Endothelial cell of umbilical vein (primary cell): ENCODE results near the gene NWD2.

Experiments used
- CTCF ChIP-seq, 2 donors: IDR thresholded peaks; 1 replicate in 1 of 2; 2 replicates in 1 of 2; pipeline ENCODE4 v1.5.1; 2011; ENCODE audit warnings: low read length in 2 of 2, mild to moderate bottlenecking in 2 of 2, moderate library complexity in 2 of 2, control low read depth in 1 of 2, inconsistent platforms in 1 of 2, low read depth in 1 of 2; ENCODE audit not compliant: insufficient read depth in 1 of 2; ENCODE audit errors: extremely low read depth in 1 of 2
- EZH2 ChIP-seq: IDR thresholded peaks from 2 replicates; pipeline ENCODE4 v1.6.1; 2012; ENCODE audit warnings: borderline replicate concordance, low read depth, mild to moderate bottlenecking, moderate library complexity, low read length, inconsistent platforms; ENCODE audit not compliant: severe bottlenecking
- GATA2 ChIP-seq: IDR thresholded peaks from 2 replicates; pipeline ENCODE4 v1.7.0; 2011; ENCODE audit warnings: low read depth, mild to moderate bottlenecking, moderate library complexity, mixed read lengths, low read length; ENCODE audit not compliant: insufficient read length, insufficient read depth
- JUN ChIP-seq: IDR thresholded peaks from 2 replicates; pipeline ENCODE4 v1.6.1; 2011; ENCODE audit warnings: borderline replicate concordance, low read depth; ENCODE audit not compliant: insufficient read length, insufficient read depth
- MAX ChIP-seq: IDR thresholded peaks from 2 replicates; pipeline ENCODE4 v1.6.1; 2011; ENCODE audit not compliant: insufficient read depth, insufficient read length
- POLR2A ChIP-seq: IDR thresholded peaks from 2 replicates; pipeline ENCODE4 v1.6.1; 2012; ENCODE audit warnings: low read depth, mild to moderate bottlenecking, control low read depth, low read length
- POLR2AphosphoS5 ChIP-seq: IDR thresholded peaks from 2 replicates; pipeline ENCODE4 v1.6.1; 2012; ENCODE audit warnings: low read depth, mild to moderate bottlenecking, control low read depth, low read length, moderate library complexity; ENCODE audit not compliant: insufficient read depth

GRCh38 chr4:37437163-37437562 is 192.6 kb downstream of the NWD2 start:
- TF ChIP-seq POLR2AphosphoS5 (no peak), POLR2A (no peak), CTCF (IDR thresholded peaks at IDR 0.05; ENCODE audit: extremely low read depth in 1 of 2, insufficient read depth in 1 of 2, low read depth in 1 of 2, low read length in 2 of 2) (no peak), EZH2 (no peak), JUN (no peak), MAX (no peak), GATA2 (no peak)
